Measurements from ENCODE around the gene SHF.

Gene SHF

GRCh38 chr15:45121706-45122417 lies 65.9 kb downstream of the SHF start:
- no peak for DNase-seq

DNA sequence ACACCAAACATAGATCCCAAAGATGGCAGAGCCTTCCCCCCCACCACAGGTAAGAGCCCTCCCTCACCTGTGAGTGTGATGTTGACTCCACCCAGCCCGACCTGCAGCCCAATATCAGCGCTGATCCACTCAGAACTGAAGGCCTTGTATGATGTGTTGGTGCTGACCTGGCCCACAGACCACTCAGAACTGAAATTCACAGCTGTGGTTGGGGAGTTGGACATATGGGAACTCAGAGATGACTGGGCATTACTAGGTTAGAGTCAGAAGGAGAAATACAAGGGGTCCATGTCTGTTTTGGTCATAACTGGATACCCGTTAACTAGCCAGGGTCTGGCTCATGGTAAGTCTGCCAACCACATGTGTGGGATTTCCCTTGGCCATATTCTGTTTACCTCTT lies 66.7 kb downstream of the SHF start:
- DNase-seq: no peak

GRCh38 chr15:45120081-45120972 lies 67.4 kb downstream of the SHF start:
- DNase-seq: no peak

- no peak for DNase-seq
Observed at GRCh38 chr15:45118996-45119395, 68.8 kb downstream of the SHF start.

DNA sequence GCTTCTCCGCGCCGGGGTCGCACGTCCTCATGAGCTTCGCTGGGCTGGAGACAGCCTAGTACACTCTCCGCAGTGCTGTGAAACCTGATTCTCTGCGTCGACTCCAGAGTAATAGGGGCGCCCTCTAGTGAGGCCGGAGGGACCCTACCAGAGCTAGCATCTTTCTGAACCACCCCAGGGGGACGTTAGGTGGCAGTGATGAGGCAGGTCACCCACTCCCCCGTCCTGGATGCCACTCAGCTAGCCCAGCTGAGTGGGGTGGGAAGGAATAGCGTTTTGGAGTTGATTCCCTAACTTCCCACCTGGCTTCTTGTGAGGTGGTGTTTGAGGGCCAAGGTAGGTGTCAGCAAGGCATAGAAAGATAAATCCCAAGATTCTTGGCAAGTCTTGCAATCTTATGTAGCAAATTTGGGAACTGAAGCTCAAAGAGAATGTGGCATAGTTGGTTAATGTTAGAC lies 69.6 kb downstream of the SHF start:
- peak; percentile 70 for DNase-seq

GRCh38 chr15:45117308-45118130 lies 70.2 kb downstream of the SHF start:
- no peak for DNase-seq

Measured in GDM1 (cell line).